ENCODE data around the gene CUTC.

CUTC gene

GRCh38 chr10:99748823-99749451 is 16.9 kb downstream of the CUTC start:
- ChIA-PET POLR2A (no interaction called here), CTCF (interaction anchor here (2.2 kb wide), 1 partner anchor 297 kb away, joined by 5 read pairs; no protein-coding TSS in a partner anchor)
- no peak overlapping the region for H3K4me3 ChIP-seq (ENCODE audit: low read depth, low read length)
- DNase-seq (ENCODE audit: low read depth, low spot score), result no peak
- no peak for TF ChIP-seq CTCF (IDR thresholded peaks at IDR 0.05; ENCODE audit: insufficient read depth, low read length, missing control alignments)

GRCh38 chr10:99750641-99751040 is 18.6 kb downstream of the CUTC start:
- TF ChIP-seq CTCF (IDR thresholded peaks at IDR 0.05; ENCODE audit: insufficient read depth, low read length, missing control alignments), result no peak
- no peak overlapping the region for H3K4me3 ChIP-seq (ENCODE audit: low read depth, low read length)
- CTCF ChIA-PET, result interaction anchor here (1.0 kb wide), 1 partner anchor 9 kb away, joined by 3 read pairs; no protein-coding TSS in a partner anchor
- no peak for DNase-seq (ENCODE audit: low read depth, low spot score)
- POLR2A ChIA-PET, result no interaction called here

- no peak for TF ChIP-seq CTCF (IDR thresholded peaks at IDR 0.05; ENCODE audit: insufficient read depth, low read length, missing control alignments)
- no peak for DNase-seq (ENCODE audit: low read depth, low spot score)
- H3K4me3 ChIP-seq (ENCODE audit: low read depth, low read length), result no peak overlapping the region
- POLR2A ChIA-PET, result no interaction called here
- CTCF ChIA-PET, result no interaction called here
Measured at GRCh38 chr10:99754670-99755069, 22.6 kb downstream of the CUTC start.

- H3K4me3 ChIP-seq (ENCODE audit: low read depth, low read length), result no peak overlapping the region
- no peak for DNase-seq (ENCODE audit: low read depth, low spot score)
- POLR2A ChIA-PET, result no interaction called here
- CTCF ChIA-PET, result interaction anchor here (1.2 kb wide), 1 partner anchor 13 kb away, joined by 3 read pairs; no protein-coding TSS in a partner anchor
- TF ChIP-seq CTCF (IDR thresholded peaks at IDR 0.05; ENCODE audit: insufficient read depth, low read length, missing control alignments), result no peak
Measured at GRCh38 chr10:99756159-99756558, 24.1 kb downstream of the CUTC start.

GRCh38 chr10:99758211-99758891 is 26.3 kb downstream of the CUTC start:
- no peak for TF ChIP-seq CTCF (IDR thresholded peaks at IDR 0.05; ENCODE audit: insufficient read depth, low read length, missing control alignments)
- H3K4me3 ChIP-seq (ENCODE audit: low read depth, low read length), result no peak overlapping the region
- CTCF ChIA-PET, result interaction anchor here (1.2 kb wide), 2 partner anchors 10 to 87 kb away, joined by 3 to 6 read pairs; no protein-coding TSS in a partner anchor
- DNase-seq (ENCODE audit: low read depth, low spot score), result no peak
- POLR2A ChIA-PET, result no interaction called here

- POLR2A ChIA-PET, result no interaction called here
- no peak overlapping the region for H3K4me3 ChIP-seq (ENCODE audit: low read depth, low read length)
- DNase-seq (ENCODE audit: low read depth, low spot score), result no peak
- TF ChIP-seq CTCF (IDR thresholded peaks at IDR 0.05; ENCODE audit: insufficient read depth, low read length, missing control alignments), result no peak
- CTCF ChIA-PET, result no interaction called here
Measured at GRCh38 chr10:99760321-99760720, 28.3 kb downstream of the CUTC start.

Data from AG04449 (cell line).